Hepatocyte (in vitro differentiated cells): ENCODE measurements around the gene CASQ1. TPM values are rescaled to one million over a fixed set of nuclear protein-coding genes. Genes with fewer than 3 reads are reported as not detected.

ENCODE experiments used
- DNase-seq: peaks from one replicate; pipeline ENCODE4 v3.0.0-alpha.2; 2016; ENCODE audit warnings: low spot score
- H2AFZ ChIP-seq: fragments of 200-600 bp; sonication (generic); 2 replicates; pipeline ENCODE4 v1.6.0; 2016; ENCODE audit warnings: antibody characterized with exemption, mild to moderate bottlenecking
- H3K27ac ChIP-seq: fragments of 200-600 bp; sonication (generic); 2 replicates; pipeline ENCODE4 v1.5.1; 2016; ENCODE audit warnings: mild to moderate bottlenecking
- H3K27me3 ChIP-seq: fragments of 200-600 bp; sonication (generic); 2 replicates; pipeline ENCODE4 v1.6.1; 2016
- H3K36me3 ChIP-seq: fragments of 200-600 bp; sonication (generic); replicated peaks from 2 replicates; pipeline ENCODE4 v1.5.1; 2016; ENCODE audit warnings: low read depth; ENCODE audit not compliant: insufficient read depth
- H3K4me1 ChIP-seq: fragments of 200-600 bp; sonication (generic); 2 replicates; pipeline ENCODE4 v1.5.1; 2016; ENCODE audit warnings: mild to moderate bottlenecking, moderate library complexity; ENCODE audit not compliant: insufficient read depth
- H3K4me2 ChIP-seq: fragments of 200-600 bp; sonication (generic); 2 replicates; pipeline ENCODE4 v1.6.0; 2016
- H3K4me3 ChIP-seq: fragments of 200-600 bp; sonication (generic); 2 replicates; pipeline ENCODE4 v1.5.1; 2016; ENCODE audit warnings: mild to moderate bottlenecking
- H3K79me2 ChIP-seq: fragments of 200-600 bp; sonication (generic); 2 replicates; pipeline ENCODE4 v1.6.0; 2017; ENCODE audit warnings: mild to moderate bottlenecking
- H3K9me2 ChIP-seq: fragments of 200-600 bp; sonication (generic); replicated peaks from 2 replicates; pipeline ENCODE4 v1.6.0; 2017; ENCODE audit warnings: mild to moderate bottlenecking; ENCODE audit not compliant: insufficient read depth
- H3K9me3 ChIP-seq: fragments of 200-600 bp; sonication (generic); 2 replicates; pipeline ENCODE4 v1.5.1; 2016; ENCODE audit warnings: low read depth, mild to moderate bottlenecking
- H4K20me1 ChIP-seq: fragments of 200-600 bp; sonication (generic); 2 replicates; pipeline ENCODE4 v1.6.0; 2016; ENCODE audit warnings: mild to moderate bottlenecking; ENCODE audit not compliant: insufficient read depth, poor library complexity, severe bottlenecking
- EZH2 ChIP-seq: fragments of 200-600 bp; sonication (generic); IDR thresholded peaks from 2 replicates; pipeline ENCODE4 v1.6.1; 2016; ENCODE audit warnings: antibody characterized with exemption, mild to moderate bottlenecking, borderline replicate concordance
- EZH2phosphoT487 ChIP-seq: fragments of 200-600 bp; sonication (generic); IDR thresholded peaks from one replicate; pipeline ENCODE4 v1.6.1; 2018; ENCODE audit warnings: antibody characterized with exemption, mild to moderate bottlenecking, low read depth, moderate library complexity; ENCODE audit not compliant: unreplicated experiment, severe bottlenecking
- WGBS: methylation state at CpG from one replicate; pipeline ENCODE4 v1.1.6; 2016; ENCODE audit warnings: low lambda C conversion rate; ENCODE audit errors: missing lambda C conversion rate; 5-methylcytosine and 5-hydroxymethylcytosine counted together
- polyA plus RNA-seq: library from polyadenylated mRNA; unstranded; fragments of >200 nt; fragmentation: Nextera tagmentation; extraction: Ambion mirVana; gene quantifications from 2 replicates; pipeline ENCODE4 v1.2.1, GENCODE V29; 2016
- total RNA-seq: library from RNA; depleted of rRNA; stranded (reverse); fragments of >200 nt; gene quantifications from 2 replicates; pipeline ENCODE4 v1.2.3, GENCODE V29; 2014
- TF ChIP-seq, protein P1 (sequence below): fragments of 200-600 bp; sonication (generic); IDR thresholded peaks from 2 replicates; pipeline ENCODE4 v1.5.1; 2016; ENCODE audit warnings: antibody characterized with exemption, mild to moderate bottlenecking; ENCODE audit not compliant: poor library complexity

The CASQ1 gene
- total and polyA plus RNA-seq, 2 experiments from 2014 or later, result 0.51 TPM; not detected in 1

DNA sequence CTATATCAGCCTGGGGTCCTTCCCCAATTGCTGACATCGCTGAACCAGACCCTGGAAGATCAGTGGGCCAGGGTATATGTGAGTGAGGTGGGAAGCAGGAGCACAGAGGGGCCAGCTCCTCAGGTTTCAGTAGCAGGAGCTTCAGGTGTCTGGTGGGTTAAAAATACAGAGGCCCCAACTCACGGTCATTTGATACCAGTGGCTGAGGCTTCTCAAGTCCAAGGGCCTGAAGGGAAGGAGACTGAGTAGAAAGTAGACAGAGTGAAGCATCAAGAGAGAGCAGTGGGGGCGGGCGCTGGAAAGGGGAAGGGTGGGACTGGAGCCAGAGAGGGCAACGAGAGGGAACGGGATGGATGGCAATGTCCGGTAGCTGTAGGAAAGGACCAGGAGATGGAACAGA, 2.0 kb upstream of the CASQ1 start:
- WGBS, result 91% methylated on average over 7 of the region's 7 CpGs
- no peak overlapping the region for H2AFZ ChIP-seq
- H3K4me2 ChIP-seq, result no peak overlapping the region
- H3K27ac ChIP-seq, result no peak overlapping the region
- no peaks in the 10 kb centered on the region for H3K36me3 ChIP-seq
- no peak for DNase-seq
- no peaks in the 10 kb centered on the region for H3K9me2 ChIP-seq
- no peak overlapping the region for H3K4me3 ChIP-seq
- H3K9me3 ChIP-seq, result no peaks in the 10 kb centered on the region
- no peak for TF ChIP-seq EZH2phosphoT487
- TF ChIP-seq, protein P1, sequence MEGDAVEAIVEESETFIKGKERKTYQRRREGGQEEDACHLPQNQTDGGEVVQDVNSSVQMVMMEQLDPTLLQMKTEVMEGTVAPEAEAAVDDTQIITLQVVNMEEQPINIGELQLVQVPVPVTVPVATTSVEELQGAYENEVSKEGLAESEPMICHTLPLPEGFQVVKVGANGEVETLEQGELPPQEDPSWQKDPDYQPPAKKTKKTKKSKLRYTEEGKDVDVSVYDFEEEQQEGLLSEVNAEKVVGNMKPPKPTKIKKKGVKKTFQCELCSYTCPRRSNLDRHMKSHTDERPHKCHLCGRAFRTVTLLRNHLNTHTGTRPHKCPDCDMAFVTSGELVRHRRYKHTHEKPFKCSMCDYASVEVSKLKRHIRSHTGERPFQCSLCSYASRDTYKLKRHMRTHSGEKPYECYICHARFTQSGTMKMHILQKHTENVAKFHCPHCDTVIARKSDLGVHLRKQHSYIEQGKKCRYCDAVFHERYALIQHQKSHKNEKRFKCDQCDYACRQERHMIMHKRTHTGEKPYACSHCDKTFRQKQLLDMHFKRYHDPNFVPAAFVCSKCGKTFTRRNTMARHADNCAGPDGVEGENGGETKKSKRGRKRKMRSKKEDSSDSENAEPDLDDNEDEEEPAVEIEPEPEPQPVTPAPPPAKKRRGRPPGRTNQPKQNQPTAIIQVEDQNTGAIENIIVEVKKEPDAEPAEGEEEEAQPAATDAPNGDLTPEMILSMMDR, result no peak
- no peak for TF ChIP-seq EZH2
- H3K4me1 ChIP-seq, result peaks cover 7% of the 10 kb centered on the region
- no peaks in the 10 kb centered on the region for H4K20me1 ChIP-seq
- no peaks in the 10 kb centered on the region for H3K79me2 ChIP-seq
- H3K27me3 ChIP-seq, result no peaks in the 10 kb centered on the region

DNA sequence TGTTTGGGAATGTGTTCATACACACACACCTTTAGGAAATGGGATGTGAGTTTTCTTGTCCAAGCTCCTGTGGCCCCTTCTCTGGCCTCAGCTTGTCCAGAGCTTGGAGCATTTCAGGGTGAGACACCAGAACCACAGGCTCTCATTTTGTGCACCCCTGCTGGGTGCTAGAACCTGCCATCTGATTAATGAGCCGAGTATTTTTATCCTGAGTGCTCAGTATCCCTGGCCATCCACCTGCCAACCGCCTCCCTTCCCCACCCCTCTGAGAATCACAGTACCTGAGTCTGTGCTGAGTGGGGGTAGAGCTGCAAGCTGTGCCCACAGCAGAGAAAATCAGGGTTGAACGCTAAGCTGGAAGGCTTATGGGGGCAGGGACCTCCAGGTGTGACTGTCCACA, 1.4 kb downstream of the CASQ1 start:
- Histone ChIP-seq H3K4me1 (peaks cover 10% of the 10 kb centered on the region), H3K79me2 (no peaks in the 10 kb centered on the region), H3K27me3 (no peaks in the 10 kb centered on the region), H3K9me2 (no peaks in the 10 kb centered on the region), H3K4me3 (no peak overlapping the region), H3K27ac (no peak overlapping the region), H2AFZ (no peak overlapping the region), H4K20me1 (no peaks in the 10 kb centered on the region), H3K4me2 (no peak overlapping the region), H3K36me3 (no peaks in the 10 kb centered on the region), H3K9me3 (no peaks in the 10 kb centered on the region)
- TF ChIP-seq, protein P1, result no peak
- TF ChIP-seq EZH2phosphoT487, result no peak
- WGBS, result 87% methylated on average over 3 of the region's 3 CpGs
- no peak for DNase-seq

- Histone ChIP-seq H3K4me2 (no peak overlapping the region), H3K9me2 (no peaks in the 10 kb centered on the region), H3K4me3 (no peak overlapping the region), H3K79me2 (no peaks in the 10 kb centered on the region), H3K9me3 (no peaks in the 10 kb centered on the region), H3K27me3 (no peaks in the 10 kb centered on the region), H4K20me1 (no peaks in the 10 kb centered on the region), H3K27ac (no peak overlapping the region), H3K36me3 (no peaks in the 10 kb centered on the region), H2AFZ (no peak overlapping the region), H3K4me1 (peaks cover 10% of the 10 kb centered on the region)
- TF ChIP-seq, protein P1, result no peak
- no peak for TF ChIP-seq EZH2
- TF ChIP-seq EZH2phosphoT487, result no peak
- no peak for DNase-seq
Measured at GRCh38 chr1:160192234-160192633, 1.9 kb downstream of the CASQ1 start.
